GM04503 (cell line): Measurements from ENCODE around the gene DDC.
"Not testable (repeated sequence)": the region's sequence is repeated elsewhere in the genome, so short reads cannot be mapped to it uniquely, and the experiment has no call there.

ENCODE experiments used
- DNase-seq: peaks from one replicate; pipeline ENCODE4 v3.0.0-alpha.2; 2012; ENCODE audit warnings: low read depth

DDC gene

DNA sequence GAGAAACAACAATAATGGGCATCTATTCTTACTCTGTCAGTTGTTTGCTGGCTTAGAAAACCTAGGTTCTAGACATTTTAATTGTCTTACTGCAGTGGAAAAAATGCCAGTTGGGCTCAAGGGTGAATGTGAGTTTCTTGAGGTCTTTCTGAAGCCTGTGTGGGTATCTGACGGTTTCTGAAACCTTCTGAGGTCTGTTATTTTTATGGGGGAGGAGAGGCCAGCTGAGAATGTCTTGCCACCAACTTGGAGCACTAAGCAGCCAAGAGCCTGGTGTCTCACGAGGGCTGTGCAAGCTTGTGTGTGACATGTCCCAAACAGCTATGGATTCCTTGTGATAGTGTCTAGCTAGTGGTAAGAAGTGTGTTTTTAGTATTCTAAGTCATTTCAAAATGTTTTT lies 24.2 kb upstream of the DDC start:
- DNase-seq: no peak

DNA sequence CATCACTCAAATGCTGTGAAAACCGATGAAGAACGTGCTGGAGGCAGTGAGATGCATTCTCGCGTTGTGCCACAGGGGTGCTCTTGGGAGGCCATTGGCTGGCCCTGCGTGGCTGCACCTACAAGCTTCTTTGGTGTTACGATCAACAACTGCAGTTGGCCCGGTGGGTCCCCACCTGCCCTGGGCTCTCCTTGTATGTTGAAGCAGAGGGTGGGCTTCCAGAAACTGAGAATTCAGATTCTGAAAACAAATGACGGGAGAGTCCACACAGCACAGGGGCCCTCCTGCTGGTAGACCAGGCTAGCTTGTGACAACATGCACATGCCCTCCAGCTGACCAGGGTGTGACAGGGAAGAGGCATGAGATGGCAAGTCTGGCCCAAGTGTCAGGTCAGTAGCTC lies 23.7 kb upstream of the DDC start:
- DNase-seq: no peak

DNA sequence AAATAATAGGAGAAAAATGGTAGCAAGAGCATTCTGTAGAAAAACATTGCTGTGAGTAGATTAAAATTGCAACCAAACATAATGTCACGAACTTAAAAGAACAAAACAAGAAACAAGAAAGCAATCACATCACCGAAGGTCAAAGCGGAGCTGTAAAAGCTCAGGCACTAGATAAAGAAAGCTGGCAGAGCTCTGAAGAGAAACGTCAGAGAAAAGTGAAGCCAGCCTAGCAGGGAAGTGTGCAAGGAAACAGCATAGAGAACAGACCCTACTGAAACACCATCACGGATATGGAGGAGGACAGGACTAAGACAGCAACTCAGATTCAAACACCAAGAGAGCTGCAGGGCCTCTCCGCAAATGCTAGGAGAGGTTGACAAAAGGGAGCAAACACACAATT lies 22.5 kb upstream of the DDC start:
- DNase-seq: no peak

DNA sequence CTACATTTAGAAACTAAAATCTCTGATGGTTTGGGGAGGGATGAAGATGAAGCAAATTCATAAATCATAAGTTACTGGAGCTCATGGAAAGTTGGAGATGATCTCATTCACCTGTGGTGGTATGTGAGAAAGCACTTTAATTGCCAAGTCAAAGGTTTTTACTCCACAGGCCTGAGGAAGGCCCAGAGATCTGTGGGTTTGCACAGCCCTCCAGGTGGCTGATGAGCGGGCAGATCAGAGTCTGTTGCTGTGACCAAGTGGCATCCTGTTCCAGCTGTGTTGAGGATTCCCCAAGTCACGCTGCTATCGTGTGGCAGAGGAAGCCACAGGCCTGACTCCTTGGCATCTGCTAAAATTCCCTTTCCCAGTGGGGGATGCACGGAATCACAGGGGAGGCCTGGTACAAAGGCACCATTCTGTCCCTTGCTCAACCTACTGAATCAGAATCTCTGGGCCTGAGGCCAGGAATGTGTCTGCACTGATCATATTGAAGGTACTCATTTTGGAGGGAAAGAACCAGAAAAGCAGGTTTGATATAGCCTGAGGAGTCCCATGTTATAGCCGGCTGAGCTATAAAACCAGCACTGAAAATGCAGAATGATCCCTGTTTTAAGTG lies 19.7 kb upstream of the DDC start:
- DNase-seq: no peak

DNA sequence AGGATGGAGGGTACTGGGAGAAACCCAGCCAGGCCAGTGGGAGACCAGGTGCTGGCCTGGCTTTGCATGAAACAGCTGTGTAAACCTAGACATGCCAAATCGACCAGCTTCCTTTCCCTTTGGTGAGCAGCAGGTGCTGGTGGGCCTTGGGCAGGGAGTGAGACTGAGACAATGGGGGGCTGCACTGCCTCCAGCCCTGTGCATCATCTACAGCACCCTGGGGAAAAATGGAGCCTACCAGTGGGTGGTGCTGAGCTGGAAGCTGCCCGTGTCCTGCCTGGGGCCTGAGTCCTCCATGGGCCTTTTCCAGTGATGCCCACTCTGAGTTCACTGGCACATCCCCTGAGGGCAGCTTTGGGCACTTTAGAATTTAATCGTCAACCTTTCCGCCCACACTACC lies 19.2 kb upstream of the DDC start:
- DNase-seq: no peak

DNA sequence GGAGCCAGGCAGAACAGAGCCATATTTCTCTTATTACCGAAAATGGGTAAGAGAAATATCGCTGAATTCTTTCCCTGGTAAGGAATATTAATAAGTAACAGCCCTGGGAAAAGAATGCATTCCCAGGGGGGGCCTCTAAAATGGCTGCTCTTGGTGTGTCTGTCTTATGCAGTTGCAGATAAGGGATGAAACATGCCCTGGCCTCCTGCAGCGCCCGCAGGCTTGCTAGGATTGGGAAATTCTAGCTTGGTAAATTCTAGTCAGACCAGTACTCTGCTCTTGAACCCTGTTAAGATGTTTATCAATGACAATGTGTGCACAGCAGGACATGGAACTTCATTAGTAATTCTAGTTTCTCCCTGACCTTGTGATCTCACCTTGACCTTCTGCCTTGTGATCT lies 18.1 kb upstream of the DDC start:
- not testable (repeated sequence) for DNase-seq

DNA sequence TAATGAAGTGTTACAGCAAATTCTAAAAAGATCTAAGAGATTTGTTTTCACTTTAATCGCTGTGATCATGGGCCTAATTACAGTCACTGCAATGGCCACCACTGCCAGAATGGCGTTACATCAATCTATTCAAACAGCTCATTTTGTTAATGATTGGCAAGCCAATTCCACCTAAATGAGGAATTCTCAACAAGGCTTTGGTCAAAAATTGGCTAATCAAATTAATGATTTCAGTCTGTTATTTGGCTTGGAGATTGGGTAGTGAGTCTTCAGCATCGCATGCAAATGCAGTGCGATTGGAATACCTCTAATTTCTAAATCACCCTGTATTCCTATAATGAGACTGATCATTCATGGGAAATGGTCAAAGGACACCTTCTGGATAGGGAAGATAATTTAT lies 17.1 kb upstream of the DDC start:
- not testable (repeated sequence) for DNase-seq

DNA sequence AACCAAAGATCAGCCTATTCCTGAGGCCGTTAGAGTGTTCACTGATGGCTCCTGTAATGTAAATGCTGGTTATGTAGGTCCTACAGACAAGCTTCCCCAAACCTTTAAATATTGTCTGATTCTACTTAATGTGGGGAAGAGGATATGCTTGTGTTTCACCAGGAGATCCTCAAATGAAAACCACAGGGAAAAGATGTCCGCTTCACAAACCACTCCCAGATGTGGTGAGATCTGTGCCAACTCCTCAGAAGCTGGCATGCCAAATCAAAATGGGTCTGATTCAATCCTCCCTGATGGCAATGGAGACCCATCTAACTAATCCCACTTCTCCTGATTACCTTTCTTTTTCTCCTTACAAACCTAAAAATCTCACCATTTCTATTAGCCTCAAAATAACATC lies 15.5 kb upstream of the DDC start:
- not testable (repeated sequence) for DNase-seq

DNA sequence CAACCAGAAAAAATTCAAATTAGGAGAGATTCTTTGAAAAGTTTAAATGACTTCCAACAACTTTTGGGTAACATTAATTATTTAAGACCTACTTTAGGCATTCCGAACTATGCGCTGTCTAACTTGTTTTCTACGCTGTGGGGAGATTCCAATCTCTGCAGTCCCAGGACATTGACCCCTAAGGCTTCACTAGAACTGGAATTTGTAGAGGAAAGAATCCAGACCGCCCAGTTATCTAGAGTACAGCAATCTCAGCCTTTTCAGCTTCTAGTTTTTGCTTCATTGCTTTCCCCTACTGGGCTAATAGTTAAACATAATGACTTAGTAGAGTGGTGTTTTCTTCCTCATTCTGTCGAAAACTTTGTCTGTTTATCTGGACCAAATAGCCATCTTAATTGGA lies 14.9 kb upstream of the DDC start:
- DNase-seq: no peak

DNA sequence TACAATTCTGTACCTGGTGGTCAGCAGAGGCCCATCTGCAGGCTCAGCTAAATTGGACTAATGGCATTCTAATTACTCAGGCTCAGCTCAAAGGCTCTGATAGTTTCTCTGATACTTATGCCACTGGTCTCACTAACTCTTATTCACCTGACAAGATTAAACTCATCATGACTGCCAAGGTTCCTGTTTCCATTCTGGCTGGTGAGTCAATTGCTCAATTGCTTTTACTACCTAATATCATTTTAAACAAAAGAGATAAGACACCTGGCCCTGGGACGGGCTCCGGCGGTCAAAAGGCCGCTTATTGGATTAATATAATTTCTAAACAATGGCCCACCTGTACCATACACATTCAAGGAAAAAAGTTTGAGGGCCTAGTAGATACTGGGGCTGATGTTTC lies 12.9 kb upstream of the DDC start:
- DNase-seq: not testable (repeated sequence)

DNA sequence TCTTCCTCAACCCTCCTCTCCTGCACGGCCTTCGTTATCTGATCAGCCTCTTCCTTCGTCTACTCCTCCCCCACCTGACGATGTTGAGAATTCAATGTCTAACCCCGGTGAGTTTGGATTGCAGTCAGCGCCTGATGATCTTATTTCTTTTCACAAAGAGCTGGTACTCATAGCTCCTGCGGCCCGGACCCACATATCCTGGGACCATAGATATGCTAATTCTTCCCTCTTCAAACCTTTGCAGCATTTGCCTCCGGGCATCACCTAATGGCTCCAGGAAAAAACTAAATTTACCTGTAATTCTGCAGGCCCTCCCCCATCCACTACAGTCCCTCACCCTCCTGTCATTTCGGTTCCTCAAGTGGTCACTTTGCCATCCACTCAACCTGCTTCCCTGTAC lies 12.4 kb upstream of the DDC start:
- DNase-seq: no peak

DNA sequence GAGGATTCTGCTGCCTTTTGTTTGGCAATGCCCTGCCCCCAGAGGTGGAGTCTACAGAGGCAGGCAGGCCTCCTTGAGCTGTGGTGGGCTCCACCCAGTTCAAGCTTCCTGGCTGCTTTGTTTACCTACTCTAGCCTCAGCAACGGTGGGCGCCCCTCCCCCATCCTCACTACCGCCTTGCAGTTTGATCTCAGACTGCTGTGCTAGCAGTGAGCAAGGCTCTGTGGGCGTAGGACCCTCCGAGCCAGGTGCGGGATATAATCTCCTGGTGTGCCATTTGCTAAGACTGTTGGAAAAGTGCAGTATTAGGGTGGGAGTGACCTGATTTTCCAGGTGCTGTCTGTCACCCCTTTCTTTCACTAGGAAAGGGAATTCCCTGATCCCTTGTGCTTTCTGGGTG lies 11.2 kb upstream of the DDC start:
- DNase-seq: not testable (repeated sequence)

DNA sequence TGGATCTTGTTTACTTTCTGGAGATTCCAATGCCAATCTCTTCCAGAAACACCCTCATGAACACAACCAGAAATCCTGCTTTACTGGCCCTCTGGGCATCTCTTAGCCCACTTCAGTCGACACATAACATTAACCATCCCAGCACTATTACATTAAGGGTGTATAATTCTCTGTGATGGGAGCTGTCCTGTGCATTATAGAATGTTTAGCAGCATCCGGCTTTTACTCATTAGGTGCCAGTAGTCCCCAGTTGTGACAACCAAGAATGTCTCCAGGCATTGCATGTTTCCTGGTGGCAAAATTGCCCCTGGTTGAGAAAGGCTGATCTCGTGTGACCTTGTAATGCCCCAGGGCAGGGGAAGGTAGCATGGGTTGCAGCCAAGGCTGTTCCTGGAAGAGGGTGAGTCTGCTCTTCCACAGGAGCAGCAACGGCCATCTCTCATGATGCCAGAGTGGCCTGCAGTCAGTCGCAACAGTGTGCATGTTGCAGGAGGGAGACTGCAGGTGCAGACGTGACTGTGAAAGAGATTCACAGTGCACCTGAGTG lies 2.6 kb upstream of the DDC start:
- DNase-seq: no peak

DNA sequence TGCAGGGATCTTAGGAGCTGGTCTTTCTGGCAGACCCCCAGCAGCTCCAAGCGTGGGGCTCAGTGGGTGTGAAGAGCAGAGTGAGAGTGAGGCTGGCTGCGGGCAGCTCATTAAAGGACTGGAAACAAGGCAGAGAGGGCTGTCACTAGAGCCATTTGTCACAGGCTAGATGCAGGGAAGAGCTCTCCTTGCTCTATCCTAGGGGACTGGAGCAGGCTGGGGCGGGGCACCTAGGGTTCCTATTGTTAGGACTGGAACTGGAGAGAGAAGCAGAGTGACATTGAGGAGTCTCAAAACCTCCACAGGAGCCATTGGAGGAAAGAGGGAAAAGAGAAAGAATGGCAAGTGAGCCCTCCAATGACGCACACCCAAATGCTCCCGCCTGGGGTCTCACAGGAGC lies 772 bp upstream of the DDC start:
- no peak for DNase-seq

DNA sequence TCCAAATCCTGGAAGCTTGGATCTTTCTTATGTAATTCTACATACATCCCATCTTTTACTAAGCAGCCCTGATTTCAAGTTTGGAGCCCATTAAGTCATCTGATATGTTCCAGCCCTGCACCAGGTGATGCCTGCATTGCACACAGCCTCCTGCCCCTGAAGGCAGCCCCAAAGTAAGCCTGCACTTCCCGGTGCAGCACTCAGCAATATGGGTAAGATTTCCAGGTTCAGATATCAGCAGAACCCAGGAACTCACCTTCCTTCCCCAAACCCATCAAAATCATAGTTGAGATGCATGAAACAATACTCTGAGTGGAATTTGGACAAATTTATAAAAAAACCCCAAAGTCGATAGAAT lies 333 bp upstream of the DDC start:
- DNase-seq: no peak

DNA sequence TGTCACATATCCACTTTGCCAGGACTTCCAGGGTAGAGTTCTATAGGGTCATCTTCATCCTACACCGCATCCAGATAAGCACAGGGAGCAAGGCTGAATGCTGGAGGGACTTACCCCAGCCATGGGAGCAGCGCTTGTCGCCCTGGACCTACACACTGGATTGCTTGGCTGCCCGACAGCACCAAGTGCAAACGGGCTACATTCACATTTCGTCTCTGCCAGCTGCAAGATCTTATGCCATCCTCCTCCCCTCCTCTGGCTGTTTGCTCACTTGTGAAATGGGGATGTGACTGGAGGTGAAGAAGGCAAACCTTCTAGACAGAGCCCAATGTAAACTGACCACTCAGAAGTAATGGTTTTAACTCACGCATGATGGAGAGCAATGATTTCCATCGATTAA lies 1.0 kb downstream of the DDC start:
- DNase-seq: no peak

DNA sequence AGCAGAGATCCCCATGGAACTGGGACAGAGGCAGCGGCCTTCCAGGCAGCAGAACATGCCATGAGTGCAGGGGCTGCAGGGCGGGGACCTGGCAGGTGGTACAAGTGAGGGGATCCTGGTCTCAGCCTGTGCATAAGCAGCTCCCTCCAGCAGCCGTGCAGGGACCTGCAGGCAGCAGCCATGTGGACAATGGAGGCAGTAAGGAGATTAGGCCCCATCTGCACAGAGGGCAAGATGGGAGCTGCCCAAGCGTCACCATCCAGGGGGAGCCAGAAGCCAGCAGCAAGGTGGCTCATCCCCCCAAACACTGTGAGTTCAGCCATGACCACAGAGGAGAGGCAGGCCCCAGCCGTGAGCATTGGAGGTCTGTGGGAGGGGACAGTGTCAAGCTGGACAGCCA lies 3.1 kb downstream of the DDC start:
- no peak for DNase-seq

DNA sequence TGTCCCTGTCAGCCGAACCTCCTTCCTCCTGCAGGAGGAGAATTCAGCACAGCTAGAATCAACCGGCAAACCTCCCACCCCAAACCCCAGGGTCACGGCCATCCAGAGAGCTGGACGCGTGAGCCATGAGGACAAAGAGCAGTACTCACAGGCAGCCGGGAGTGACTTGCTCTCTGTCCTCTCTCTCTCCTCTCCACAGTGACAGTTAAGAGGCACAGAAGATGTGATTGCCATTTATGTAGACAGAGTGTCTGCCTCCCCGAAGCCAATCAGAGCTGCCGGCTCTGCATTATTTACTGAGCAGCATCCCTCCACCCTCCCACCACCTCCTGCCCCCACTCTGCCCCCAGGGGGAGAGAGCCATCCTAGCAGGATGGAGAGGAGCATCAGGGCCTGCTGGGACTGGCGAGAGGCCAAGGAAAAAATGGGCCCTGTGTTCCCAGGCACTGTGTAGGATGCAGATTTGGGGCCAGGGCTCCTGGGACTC lies 4.3 kb downstream of the DDC start:
- DNase-seq: no peak

DNA sequence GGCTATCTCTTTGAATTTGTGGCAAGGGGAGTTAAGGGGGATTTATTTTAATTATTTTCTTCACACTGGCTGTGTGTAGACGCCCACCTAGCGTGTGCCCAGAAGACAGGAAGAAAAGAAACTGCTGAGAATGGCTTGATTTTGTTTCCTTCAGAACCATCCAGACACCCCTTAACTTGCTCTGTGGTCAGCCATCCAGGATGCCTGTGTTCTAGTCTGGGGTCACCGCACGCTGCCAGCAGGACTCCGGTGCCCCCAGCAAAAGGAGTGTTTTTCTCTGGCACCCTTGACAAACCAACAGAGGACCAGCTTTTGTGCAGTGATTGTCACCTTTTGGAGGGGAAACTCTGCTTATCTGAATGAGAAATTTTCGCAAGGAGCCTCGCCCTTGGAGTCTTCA lies 5.3 kb downstream of the DDC start:
- no peak for DNase-seq

DNA sequence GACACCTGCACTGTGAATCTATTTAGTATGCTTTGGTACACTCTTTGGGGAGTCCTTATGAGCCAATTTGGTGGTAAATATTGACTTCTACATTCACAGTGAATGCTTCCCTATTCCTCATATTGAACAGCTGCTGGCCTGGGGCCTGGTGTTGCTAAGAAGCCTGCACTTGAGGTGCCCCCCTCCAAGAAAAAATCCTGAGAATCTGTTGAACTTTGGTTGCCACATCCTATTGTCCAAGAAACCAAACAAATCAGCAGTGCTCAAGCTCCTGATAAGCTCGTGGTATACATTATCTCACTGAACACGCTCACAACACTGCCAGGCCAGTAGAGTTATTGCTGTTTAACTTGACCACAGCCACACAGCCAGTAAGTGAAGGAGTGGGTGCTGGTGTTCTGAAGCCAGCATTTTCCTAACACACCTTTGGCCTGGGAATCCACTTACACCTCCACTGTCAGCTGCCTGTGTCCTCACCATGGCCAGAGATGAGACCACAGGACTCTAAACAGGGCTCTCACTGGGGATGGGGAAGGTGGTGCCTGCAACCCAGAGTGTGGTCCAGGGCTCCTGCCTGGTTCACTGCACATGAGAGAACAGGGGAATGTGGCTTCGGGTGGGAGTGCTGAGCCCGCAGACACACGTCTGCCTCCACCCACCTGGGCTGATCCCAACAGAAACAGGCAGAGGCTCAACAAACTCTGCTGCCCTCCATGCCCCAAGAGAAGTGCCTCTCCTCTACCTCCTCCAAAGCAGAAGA lies 6.7 kb downstream of the DDC start:
- DNase-seq: no peak

DNA sequence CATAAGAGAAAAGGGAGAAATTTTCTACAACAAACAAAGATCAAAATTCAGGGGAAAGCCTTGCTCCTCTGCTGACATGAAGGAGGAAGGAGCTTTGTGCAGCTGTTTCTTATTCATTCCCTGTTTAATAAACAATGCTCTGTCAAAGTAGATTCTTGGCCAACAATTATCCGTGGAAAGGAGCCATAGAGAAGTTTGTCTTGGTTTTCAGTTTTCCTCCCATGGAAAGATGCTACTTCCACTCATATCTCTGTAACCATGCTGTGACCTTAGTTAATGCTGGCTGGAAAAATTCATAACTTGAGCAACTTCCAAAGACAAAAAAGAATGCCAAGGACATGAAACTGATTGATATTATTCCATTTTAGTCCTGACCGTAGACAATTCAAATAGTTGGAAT lies 8.1 kb downstream of the DDC start:
- DNase-seq: no peak

DNA sequence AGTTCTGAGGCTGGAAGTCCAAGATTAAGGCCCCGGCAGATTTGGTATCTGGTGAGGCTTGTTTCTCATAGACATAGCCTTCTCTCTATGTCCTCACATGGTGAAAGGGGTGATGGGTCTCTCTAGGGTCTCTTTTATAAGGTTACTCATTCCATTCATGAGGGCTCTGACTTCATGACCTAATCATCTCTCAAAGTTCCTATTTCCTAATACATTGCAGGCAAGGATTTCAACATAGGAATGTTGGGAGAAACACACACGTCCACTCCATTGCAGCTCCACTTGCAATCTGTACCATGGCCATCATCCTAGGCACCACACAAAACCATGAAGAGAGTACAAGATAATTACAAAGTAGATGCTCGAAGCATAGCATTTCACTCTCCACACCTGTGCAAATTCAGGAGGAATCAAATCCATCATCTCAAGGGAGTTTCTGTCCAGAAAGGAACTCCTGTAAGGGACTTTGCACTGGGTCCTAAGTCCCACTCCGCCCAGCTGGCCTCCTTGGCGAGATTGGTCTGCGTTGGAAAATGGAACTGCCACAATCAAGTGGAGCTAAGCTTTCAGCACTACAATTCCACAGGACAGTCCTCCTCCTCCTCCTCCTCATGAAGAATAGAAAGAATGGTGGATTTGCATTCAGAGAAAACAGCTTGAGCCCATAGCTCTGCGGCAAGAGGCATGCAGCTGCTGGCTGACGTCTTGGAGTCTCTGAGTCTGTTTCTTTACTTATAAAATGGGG lies 8.8 kb downstream of the DDC start:
- DNase-seq: no peak

DNA sequence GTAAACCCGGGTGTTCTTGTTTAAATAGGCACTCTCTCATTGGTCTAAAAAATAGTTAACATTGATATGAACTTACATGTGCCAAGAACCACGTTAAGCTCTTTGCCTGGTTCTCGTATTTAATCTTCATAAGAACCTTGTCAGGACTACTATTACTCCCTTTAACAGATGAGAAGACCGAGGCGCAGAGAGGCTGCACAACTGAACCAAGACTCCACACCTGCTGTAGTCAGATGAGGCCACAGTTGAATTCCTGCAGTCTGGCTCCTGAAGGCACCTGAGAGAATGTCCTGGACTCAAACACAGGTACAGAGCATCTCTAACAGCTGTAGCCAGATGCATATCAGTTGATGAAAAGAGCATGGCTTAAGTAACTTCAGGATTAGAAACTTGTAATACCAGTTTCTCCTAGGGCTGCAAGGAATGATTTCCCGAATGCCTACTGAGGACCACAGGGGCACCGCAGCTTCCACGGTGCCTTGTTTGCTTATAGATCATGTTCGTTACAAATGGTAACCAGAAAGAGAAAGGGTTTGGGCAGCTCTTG lies 9.5 kb downstream of the DDC start:
- no peak for DNase-seq
